ENCODE data around the gene INSIG1.

The INSIG1 gene

DNA sequence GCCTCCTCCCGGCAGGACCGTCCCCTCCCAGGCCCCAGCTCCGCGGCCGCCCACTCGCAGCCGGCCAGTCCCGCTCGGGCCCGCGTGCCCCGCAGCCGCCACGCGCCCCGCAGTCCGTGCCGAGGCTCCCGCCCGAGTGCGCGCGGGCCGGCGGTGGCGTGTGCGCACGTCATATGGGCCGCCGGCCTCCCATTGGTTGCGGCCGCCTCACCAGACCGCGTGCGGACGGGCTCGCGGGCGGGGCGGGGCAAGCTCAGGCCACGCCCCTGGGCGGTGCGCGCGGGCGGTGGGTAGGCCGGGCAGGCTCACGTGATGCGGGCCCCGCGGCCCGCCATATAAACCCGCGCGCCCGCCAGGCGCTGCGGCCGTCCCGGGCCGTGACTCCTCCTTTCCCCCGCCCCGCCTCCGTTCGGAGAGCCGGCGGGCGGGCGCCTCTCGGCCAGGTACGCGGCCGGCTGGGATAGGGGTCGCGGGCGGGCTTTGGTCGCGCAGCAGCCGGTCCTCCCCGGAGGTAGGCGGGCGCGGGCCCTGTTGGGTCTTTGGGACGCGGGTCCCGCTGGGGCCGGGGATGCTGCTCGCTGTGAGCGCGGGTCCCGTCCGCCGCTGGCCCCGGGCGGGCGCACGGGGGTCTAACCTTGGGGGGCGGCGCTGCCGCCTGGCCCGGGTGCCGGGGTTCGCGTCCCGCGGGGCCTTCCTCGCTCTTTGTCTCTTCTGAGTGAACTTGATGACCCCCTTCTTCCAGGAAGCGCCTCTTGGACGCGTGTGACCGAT is at the start of gene INSIG1:
Gene INSIG1, plus strand, starts transcription at position 362 of the 771 bp plus-strand sequence. Its CDS starts 408 bp downstream, at position 770.
- H3K27ac ChIP-seq = peak within 1 kb of the TSS; percentile 90 to 98 (median 93)
- H3K9ac ChIP-seq = peak within 1 kb of the TSS; percentile 90 to 97 (median 93)
- H3K4me2 ChIP-seq = peak within 1 kb of the TSS; percentile 91 to 99 (median 97)
- peaks cover 13 to 33% (median 26%) of the 10 kb centered on the region in 11 experiments; a peak in 21 of 22 replicates for H3K36me3 ChIP-seq
- H3K9me3 ChIP-seq (replicated peaks in 1 of 11) = peaks cover 0 to 5% (median 0%) of the 10 kb centered on the region in 11 experiments; a peak in 4 of 22 replicates
- TF ChIP-seq Cebpa-rat (IDR thresholded peaks at IDR 0.05) = no peak
- peaks cover 22 to 44% (median 41%) of the 10 kb centered on the region in 11 experiments; a peak in 20 of 22 replicates for H4K20me1 ChIP-seq
- H3K27me3 ChIP-seq = no peaks in the 10 kb centered on the region
- H3K4me1 ChIP-seq = peaks cover 40 to 64% (median 51%) of the 10 kb centered on the region in 10 experiments
- H3K4me3 ChIP-seq = peak within 1 kb of the TSS; percentile 87 to 99 (median 94)

DNA sequence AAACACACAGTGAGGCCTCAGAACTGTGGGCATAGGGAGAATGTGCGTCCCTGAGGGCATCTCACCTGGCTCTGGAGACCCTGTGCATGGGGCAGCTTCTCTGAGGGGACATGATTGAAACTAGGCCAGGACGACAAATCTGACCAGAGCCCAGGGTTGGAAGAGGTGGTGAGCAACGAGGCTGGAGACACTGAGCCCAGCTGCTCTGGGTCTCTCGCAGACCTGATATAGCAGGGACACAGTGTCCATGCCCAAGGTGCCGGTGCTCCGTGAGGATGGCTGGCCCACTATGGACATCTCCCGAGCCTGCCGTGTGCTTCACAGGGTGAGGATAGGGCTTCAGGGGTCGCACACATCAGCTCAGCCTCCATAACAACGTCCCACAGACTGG is 49.3 kb upstream of the INSIG1 start:
- no peaks in the 10 kb centered on the region for H3K4me1 ChIP-seq
- no peaks in the 10 kb centered on the region for H4K20me1 ChIP-seq
- H3K27ac ChIP-seq = no peak overlapping the region
- no peak overlapping the region for H3K4me3 ChIP-seq
- no peak for TF ChIP-seq Cebpa-rat (IDR thresholded peaks at IDR 0.05)
- H3K9me3 ChIP-seq (replicated peaks in 1 of 11) = peaks cover 19 to 28% (median 24%) of the 10 kb centered on the region in 11 experiments
- H3K36me3 ChIP-seq = 0 out of 22 replicates have a peak, but pooled peaks cover 0 to 2% (median 0%) of the 10 kb centered on the region in 11 experiments
- H3K4me2 ChIP-seq = no peak overlapping the region
- H3K27me3 ChIP-seq = no peaks in the 10 kb centered on the region
- no peak overlapping the region for H3K9ac ChIP-seq

GRCh38 chr7:155251831-155252230 is 45.8 kb upstream of the INSIG1 start:
- Histone ChIP-seq H3K27ac (no peak overlapping the region), H3K4me3 (no peak overlapping the region), H3K36me3 (no peaks in the 10 kb centered on the region), H3K4me2 (no peak overlapping the region), H3K4me1 (peaks cover 0 to 15% (median 10%) of the 10 kb centered on the region in 10 experiments; a peak in 12 of 20 replicates), H3K9ac (no peak overlapping the region), H4K20me1 (no peaks in the 10 kb centered on the region), H3K9me3 (replicated peaks in 1 of 11) (no peaks in the 10 kb centered on the region), H3K27me3 (no peaks in the 10 kb centered on the region)
- no peak for TF ChIP-seq Cebpa-rat (IDR thresholded peaks at IDR 0.05)

DNA sequence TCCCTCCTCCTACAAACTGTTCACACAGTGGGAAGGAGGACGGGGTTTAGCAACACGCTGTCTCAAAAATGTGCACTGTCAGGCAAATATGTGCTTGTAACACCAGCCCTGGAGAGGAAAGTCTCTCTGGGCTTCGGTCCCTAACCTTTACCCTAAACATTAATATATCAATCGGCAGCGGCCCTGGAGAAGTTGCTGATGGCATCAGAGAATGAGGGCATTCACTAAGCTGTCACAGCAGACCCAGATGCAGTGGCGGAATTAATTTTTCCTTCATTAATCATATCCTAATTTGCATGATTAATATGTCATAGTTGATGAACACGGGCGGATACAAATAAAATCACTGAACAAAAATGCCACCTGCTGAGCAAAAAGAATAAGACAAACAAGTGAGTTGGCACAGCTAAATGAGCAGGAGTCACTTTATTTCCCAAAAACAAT is 45.2 kb upstream of the INSIG1 start:
- Histone ChIP-seq H3K9ac (no peak overlapping the region), H3K9me3 (replicated peaks in 1 of 11) (no peaks in the 10 kb centered on the region), H3K4me3 (no peak overlapping the region), H4K20me1 (no peaks in the 10 kb centered on the region), H3K4me2 (no peak overlapping the region), H3K4me1 (peaks cover 2 to 18% (median 11%) of the 10 kb centered on the region in 10 experiments; a peak in 17 of 20 replicates), H3K27me3 (no peaks in the 10 kb centered on the region), H3K36me3 (no peaks in the 10 kb centered on the region), H3K27ac (no peak overlapping the region)
- TF ChIP-seq Cebpa-rat (IDR thresholded peaks at IDR 0.05) = no peak

DNA sequence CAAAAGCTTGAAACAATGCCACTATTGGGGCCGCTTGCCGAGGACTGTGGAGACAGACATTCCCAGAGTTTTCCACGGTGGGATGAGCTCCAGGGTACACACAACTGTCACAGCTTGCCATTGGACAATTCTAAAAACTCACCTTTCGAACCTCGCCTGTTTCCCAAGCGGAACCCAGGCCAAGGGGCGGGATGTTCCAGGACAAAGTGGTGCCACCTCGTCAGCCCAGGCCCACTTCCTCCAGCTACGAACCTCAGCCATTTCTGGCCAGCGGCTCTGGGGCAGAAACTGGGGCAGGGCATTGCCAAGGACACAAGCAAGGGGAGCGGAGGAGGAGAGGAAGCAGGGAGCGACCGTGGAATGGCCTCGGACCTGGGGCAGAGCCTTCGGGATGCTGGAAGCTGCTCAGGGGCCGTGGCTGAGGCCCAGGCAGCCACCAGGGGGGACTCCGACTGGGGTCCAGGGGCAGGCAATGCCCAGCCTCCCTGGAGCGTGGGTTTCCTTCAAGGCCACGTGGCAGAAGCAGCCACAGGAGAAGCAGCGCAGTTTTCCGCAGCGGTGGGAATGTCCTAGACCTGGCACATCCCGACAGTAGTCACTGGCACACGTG is 44.7 kb upstream of the INSIG1 start:
- no peak overlapping the region for H3K4me2 ChIP-seq
- no peak overlapping the region for H3K27ac ChIP-seq
- H4K20me1 ChIP-seq = no peaks in the 10 kb centered on the region
- H3K4me1 ChIP-seq = peaks cover 7 to 23% (median 14%) of the 10 kb centered on the region in 10 experiments; a peak in 19 of 20 replicates
- H3K9me3 ChIP-seq (replicated peaks in 1 of 11) = no peaks in the 10 kb centered on the region
- no peak overlapping the region for H3K4me3 ChIP-seq
- no peak overlapping the region for H3K9ac ChIP-seq
- no peaks in the 10 kb centered on the region for H3K27me3 ChIP-seq
- no peaks in the 10 kb centered on the region for H3K36me3 ChIP-seq
- no peak for TF ChIP-seq Cebpa-rat (IDR thresholded peaks at IDR 0.05)

DNA sequence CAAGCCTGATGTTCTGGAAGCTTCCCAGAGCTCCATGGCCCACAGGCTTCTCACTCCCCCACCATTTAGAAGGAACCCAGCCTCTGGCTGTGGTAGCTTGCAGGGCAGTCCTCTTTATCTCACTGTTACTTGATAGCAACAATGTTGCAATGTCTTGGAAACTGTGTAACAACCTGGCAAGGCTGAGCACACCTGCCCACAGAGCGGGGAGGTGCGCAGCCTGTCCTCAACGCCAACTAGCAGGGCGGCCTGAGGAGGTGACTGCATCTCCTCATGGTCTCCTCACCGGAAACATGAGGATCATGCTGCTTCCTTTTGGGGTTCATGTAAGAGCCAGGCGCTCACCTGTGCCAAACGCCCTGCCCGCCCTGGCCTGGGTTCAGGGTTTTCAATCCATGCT is 43.7 kb upstream of the INSIG1 start:
- no peak overlapping the region for H3K4me3 ChIP-seq
- H3K4me1 ChIP-seq = peaks cover 9 to 25% (median 15%) of the 10 kb centered on the region in 10 experiments; a peak in 19 of 20 replicates
- no peaks in the 10 kb centered on the region for H3K27me3 ChIP-seq
- no peak overlapping the region for H3K9ac ChIP-seq
- no peaks in the 10 kb centered on the region for H4K20me1 ChIP-seq
- no peaks in the 10 kb centered on the region for H3K9me3 ChIP-seq (replicated peaks in 1 of 11)
- TF ChIP-seq Cebpa-rat (IDR thresholded peaks at IDR 0.05) = no peak
- H3K36me3 ChIP-seq = no peaks in the 10 kb centered on the region
- no peak overlapping the region for H3K4me2 ChIP-seq
- H3K27ac ChIP-seq = no peak overlapping the region

DNA sequence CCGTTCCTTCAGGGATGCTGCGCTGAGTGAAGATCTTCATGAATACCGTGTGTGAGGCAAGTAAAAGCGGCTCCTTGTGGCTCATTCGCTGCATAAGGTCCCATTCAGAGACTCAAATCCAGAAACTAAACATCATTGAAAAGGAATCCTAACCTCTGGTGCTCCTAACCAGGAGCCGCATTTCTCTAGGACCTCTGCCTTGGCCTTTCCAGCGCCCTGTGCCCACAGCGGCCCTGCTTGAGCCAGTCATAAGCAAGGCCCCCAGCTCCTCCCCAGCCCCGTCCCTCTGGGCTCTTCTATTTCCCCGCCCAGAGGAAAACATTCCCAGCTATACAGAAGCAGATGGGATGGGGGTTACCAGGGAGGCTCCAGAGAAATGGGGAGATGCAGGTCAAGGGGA is 42.6 kb upstream of the INSIG1 start:
- Histone ChIP-seq H3K27ac (no peak overlapping the region), H3K36me3 (no peaks in the 10 kb centered on the region), H3K4me1 (peaks cover 9 to 25% (median 15%) of the 10 kb centered on the region in 10 experiments; a peak in 19 of 20 replicates), H3K27me3 (no peaks in the 10 kb centered on the region), H3K4me3 (no peak overlapping the region), H3K9me3 (replicated peaks in 1 of 11) (no peaks in the 10 kb centered on the region), H3K9ac (no peak overlapping the region), H3K4me2 (peak overlapping the region in 4 of 11 experiments; percentile 4 to 32 (median 21); a peak in 3 of 22 replicates), H4K20me1 (no peaks in the 10 kb centered on the region)
- TF ChIP-seq Cebpa-rat (IDR thresholded peaks at IDR 0.05) = no peak

- H3K4me1 ChIP-seq = peaks cover 9 to 25% (median 15%) of the 10 kb centered on the region in 10 experiments; a peak in 19 of 20 replicates
- no peak for TF ChIP-seq Cebpa-rat (IDR thresholded peaks at IDR 0.05)
- no peak overlapping the region for H3K27ac ChIP-seq
These were observed 42.1 kb upstream of the INSIG1 start for GRCh38 chr7:155255621-155256020.

GRCh38 chr7:155256081-155256760 is 41.5 kb upstream of the INSIG1 start:
- no peak overlapping the region for H3K9ac ChIP-seq
- no peaks in the 10 kb centered on the region for H3K36me3 ChIP-seq
- H3K4me3 ChIP-seq = no peak overlapping the region
- H3K27ac ChIP-seq = no peak overlapping the region
- H4K20me1 ChIP-seq = no peaks in the 10 kb centered on the region
- no peak for TF ChIP-seq Cebpa-rat (IDR thresholded peaks at IDR 0.05)
- peak overlapping the region in 5 of 11 experiments; percentile 33 to 56 (median 51); a peak in 10 of 22 replicates for H3K4me2 ChIP-seq
- peaks cover 9 to 25% (median 15%) of the 10 kb centered on the region in 10 experiments; a peak in 19 of 20 replicates for H3K4me1 ChIP-seq
- no peaks in the 10 kb centered on the region for H3K9me3 ChIP-seq (replicated peaks in 1 of 11)
- H3K27me3 ChIP-seq = no peaks in the 10 kb centered on the region

More at GRCh38 chr7:155255621-155256020, 42.1 kb upstream of the INSIG1 start:
- Histone ChIP-seq H3K4me2 (peak overlapping the region in 5 of 11 experiments; percentile 33 to 56 (median 51); a peak in 9 of 22 replicates), H3K27me3 (no peaks in the 10 kb centered on the region), H4K20me1 (no peaks in the 10 kb centered on the region), H3K9me3 (replicated peaks in 1 of 11) (no peaks in the 10 kb centered on the region), H3K36me3 (no peaks in the 10 kb centered on the region), H3K9ac (no peak overlapping the region), H3K4me3 (no peak overlapping the region)
